ENCODE measurements around the gene C4orf33.

DNA sequence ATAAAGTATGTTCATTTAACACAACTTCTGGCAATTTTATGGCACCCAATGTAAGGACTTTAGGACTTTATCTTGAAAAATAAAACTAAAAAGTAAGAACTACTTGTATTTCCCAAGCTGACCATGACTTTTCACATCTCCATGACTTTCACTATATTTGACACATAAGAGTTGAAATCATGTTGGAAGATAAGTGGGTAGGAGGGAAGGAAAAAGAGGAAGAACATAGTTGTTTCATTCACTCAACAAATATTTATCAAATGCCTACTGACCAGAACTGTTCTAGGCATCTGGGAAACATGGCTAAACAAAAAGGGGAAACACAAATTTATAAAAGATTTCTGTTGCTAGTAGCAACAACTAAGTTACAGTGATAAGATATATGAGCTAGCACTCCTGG lies 18.6 kb upstream of the C4orf33 start:
- no peak for TF ChIP-seq CTCF (IDR thresholded peaks at IDR 0.05)
- no peak for TF ChIP-seq POLR2A (IDR thresholded peaks at IDR 0.05)
